ENCODE results near the gene GNPTAB.

Gene GNPTAB

DNA sequence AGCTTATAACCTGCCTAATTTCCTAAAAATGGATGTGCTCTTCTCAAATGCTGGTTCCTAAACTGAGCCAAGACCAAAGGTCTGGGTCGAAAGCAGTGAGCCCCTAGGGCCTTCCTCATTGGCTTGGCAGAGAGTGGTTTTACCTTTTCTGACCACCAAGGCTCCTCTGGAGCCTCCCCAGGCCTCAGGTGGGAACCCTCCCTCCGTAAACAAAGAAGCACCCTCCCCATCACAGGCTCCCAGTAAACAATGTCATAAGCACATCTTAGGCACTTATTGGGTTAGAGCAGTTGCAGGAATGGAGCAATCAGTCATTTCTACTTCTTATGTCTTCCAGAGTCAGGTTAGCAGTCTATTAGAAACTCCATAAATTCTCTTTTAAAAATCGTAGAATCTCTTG, 127.3 kb downstream of the GNPTAB start:
- no peak for DNase-seq
- H3K9ac ChIP-seq (ENCODE audit: low read length): no peak overlapping the region
- no peak overlapping the region for H2BK5ac ChIP-seq (ENCODE audit: low read depth, low read length, poor library complexity, severe bottlenecking)
- H3K18ac ChIP-seq (ENCODE audit: low read depth in 1 of 2, low read length in 2 of 2): no peak overlapping the region
- no peak overlapping the region for H4K91ac ChIP-seq (ENCODE audit: low read length)
- H3K9me3 ChIP-seq (ENCODE audit: control insufficient read depth, low read length): no peaks in the 10 kb centered on the region
- no peak overlapping the region for H4K8ac ChIP-seq (ENCODE audit: low read length)
- WGBS: 71% methylated on average over 1 of the region's 3 CpGs
- no peak overlapping the region for H3K4ac ChIP-seq (ENCODE audit: low read depth in 1 of 2, low read length in 2 of 2)
- H3K36me3 ChIP-seq (ENCODE audit: control insufficient read depth in 1 of 2, insufficient read depth in 2 of 2, low read depth in 1 of 2, low read length in 2 of 2): no peaks in the 10 kb centered on the region
- no peak overlapping the region for H2AFZ ChIP-seq (ENCODE audit: low read depth, low read length)
- H3K14ac ChIP-seq (ENCODE audit: low read length in 2 of 2): no peak overlapping the region
- no peak overlapping the region for H2AK5ac ChIP-seq (ENCODE audit: low read length, severe bottlenecking)
- no peak overlapping the region for H3K27ac ChIP-seq (ENCODE audit: low read length, poor library complexity, severe bottlenecking)
- no peak overlapping the region for H3K23ac ChIP-seq (ENCODE audit: low read length in 2 of 2)
- peaks cover 2% of the 10 kb centered on the region for H3K4me1 ChIP-seq (ENCODE audit: control insufficient read depth, insufficient read depth, low read depth, low read length)
- no peak overlapping the region for H2BK12ac ChIP-seq (ENCODE audit: low read length in 2 of 2)
- H2BK120ac ChIP-seq (ENCODE audit: low read depth, low read length): no peak overlapping the region
- peaks cover 13% of the 10 kb centered on the region for H3K79me1 ChIP-seq (replicated peaks; ENCODE audit: low read length, poor library complexity, severe bottlenecking)
- H3K4me2 ChIP-seq (ENCODE audit: low read length, poor library complexity, severe bottlenecking): no peak overlapping the region
- H3K27me3 ChIP-seq (ENCODE audit: control insufficient read depth in 1 of 2, insufficient read depth in 1 of 2, low read length in 2 of 2): no peaks in the 10 kb centered on the region
- H2BK15ac ChIP-seq (ENCODE audit: low read depth, poor library complexity, severe bottlenecking): no peak overlapping the region
- H3K4me3 ChIP-seq (ENCODE audit: insufficient read depth in 1 of 2, low read depth in 1 of 2, low read length in 2 of 2): no peak overlapping the region

DNA sequence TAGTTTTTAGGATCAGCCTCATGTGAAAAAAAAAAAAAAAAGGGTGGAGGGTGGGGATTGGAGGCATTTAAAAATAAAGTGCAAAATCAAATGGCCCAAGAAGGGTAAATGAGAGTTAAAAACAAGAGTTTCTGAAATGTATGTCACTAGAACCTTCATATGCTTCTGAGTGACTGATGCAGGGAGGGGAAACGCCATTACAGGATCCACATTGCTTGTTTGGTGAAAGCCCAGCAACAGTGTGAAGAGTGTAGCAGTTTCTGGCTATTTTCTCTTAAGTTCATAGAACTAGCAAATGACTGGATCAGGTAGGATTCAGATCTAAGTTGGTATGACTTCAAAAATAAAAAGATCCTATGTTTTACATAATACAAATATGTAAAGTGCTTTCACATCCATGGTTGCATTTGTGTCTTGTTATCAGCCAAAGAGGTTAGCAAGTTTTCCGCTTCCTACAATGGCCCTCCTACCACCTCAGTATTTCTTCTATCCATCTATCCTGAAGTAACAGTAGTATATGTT, 130.4 kb downstream of the GNPTAB start:
- DNase-seq: no peak
- no peak overlapping the region for H2AFZ ChIP-seq (ENCODE audit: low read depth, low read length)
- H3K9me3 ChIP-seq (ENCODE audit: control insufficient read depth, low read length): no peaks in the 10 kb centered on the region
- H2BK5ac ChIP-seq (ENCODE audit: low read depth, low read length, poor library complexity, severe bottlenecking): no peak overlapping the region
- no peak overlapping the region for H2BK120ac ChIP-seq (ENCODE audit: low read depth, low read length)
- no peak overlapping the region for H3K18ac ChIP-seq (ENCODE audit: low read depth in 1 of 2, low read length in 2 of 2)
- 94% methylated on average over 1 of the region's 2 CpGs for WGBS
- no peak overlapping the region for H3K27ac ChIP-seq (ENCODE audit: low read length, poor library complexity, severe bottlenecking)
- no peak overlapping the region for H3K9ac ChIP-seq (ENCODE audit: low read length)
- H3K4me3 ChIP-seq (ENCODE audit: insufficient read depth in 1 of 2, low read depth in 1 of 2, low read length in 2 of 2): no peak overlapping the region
- H3K4me1 ChIP-seq (ENCODE audit: control insufficient read depth, insufficient read depth, low read depth, low read length): peaks cover 8% of the 10 kb centered on the region
- no peaks in the 10 kb centered on the region for H3K27me3 ChIP-seq (ENCODE audit: control insufficient read depth in 1 of 2, insufficient read depth in 1 of 2, low read length in 2 of 2)
- H4K91ac ChIP-seq (ENCODE audit: low read length): no peak overlapping the region
- H3K14ac ChIP-seq (ENCODE audit: low read length in 2 of 2): no peak overlapping the region
- no peak overlapping the region for H2BK12ac ChIP-seq (ENCODE audit: low read length in 2 of 2)
- no peak overlapping the region for H2BK15ac ChIP-seq (ENCODE audit: low read depth, poor library complexity, severe bottlenecking)
- H3K23ac ChIP-seq (ENCODE audit: low read length in 2 of 2): no peak overlapping the region
- no peak overlapping the region for H3K4me2 ChIP-seq (ENCODE audit: low read length, poor library complexity, severe bottlenecking)
- H3K79me1 ChIP-seq (replicated peaks; ENCODE audit: low read length, poor library complexity, severe bottlenecking): peaks cover 14% of the 10 kb centered on the region
- H3K36me3 ChIP-seq (ENCODE audit: control insufficient read depth in 1 of 2, insufficient read depth in 2 of 2, low read depth in 1 of 2, low read length in 2 of 2): no peaks in the 10 kb centered on the region
- no peak overlapping the region for H3K4ac ChIP-seq (ENCODE audit: low read depth in 1 of 2, low read length in 2 of 2)
- H4K8ac ChIP-seq (ENCODE audit: low read length): no peak overlapping the region
- no peak overlapping the region for H2AK5ac ChIP-seq (ENCODE audit: low read length, severe bottlenecking)

DNA sequence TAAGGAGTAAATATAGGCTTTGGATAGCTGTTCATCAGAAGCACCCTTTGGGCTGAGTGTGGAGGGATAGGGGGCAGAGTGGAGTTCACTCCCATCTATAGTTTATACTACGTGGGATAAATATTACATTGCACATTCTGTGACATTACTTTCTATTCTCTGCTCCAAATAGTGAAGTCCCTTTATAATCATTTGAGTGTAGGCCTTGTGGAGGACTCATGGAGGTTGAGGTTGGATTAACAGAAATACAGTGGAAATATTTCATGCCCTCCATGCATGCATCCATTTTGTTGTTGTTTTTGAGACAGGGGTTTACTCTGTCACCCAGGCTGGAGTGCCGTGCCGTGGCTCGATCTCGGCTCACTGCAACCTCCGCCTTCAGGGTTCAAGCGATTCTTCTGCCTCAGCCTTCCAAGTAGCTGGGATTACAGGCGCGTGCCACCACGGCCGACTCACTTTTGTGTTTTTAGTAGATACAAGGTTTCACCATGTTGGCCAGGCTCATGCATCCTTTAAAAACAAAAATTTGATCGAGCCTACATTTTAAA, 131.9 kb downstream of the GNPTAB start:
- H4K91ac ChIP-seq (ENCODE audit: low read length): no peak overlapping the region
- no peak overlapping the region for H3K18ac ChIP-seq (ENCODE audit: low read depth in 1 of 2, low read length in 2 of 2)
- no peak overlapping the region for H2BK120ac ChIP-seq (ENCODE audit: low read depth, low read length)
- no peak overlapping the region for H2BK15ac ChIP-seq (ENCODE audit: low read depth, poor library complexity, severe bottlenecking)
- H3K14ac ChIP-seq (ENCODE audit: low read length in 2 of 2): no peak overlapping the region
- no peak overlapping the region for H3K4me2 ChIP-seq (ENCODE audit: low read length, poor library complexity, severe bottlenecking)
- no peaks in the 10 kb centered on the region for H3K36me3 ChIP-seq (ENCODE audit: control insufficient read depth in 1 of 2, insufficient read depth in 2 of 2, low read depth in 1 of 2, low read length in 2 of 2)
- H2AFZ ChIP-seq (ENCODE audit: low read depth, low read length): no peak overlapping the region
- H2BK12ac ChIP-seq (ENCODE audit: low read length in 2 of 2): no peak overlapping the region
- peaks cover 14% of the 10 kb centered on the region for H3K79me1 ChIP-seq (replicated peaks; ENCODE audit: low read length, poor library complexity, severe bottlenecking)
- H3K4me3 ChIP-seq (ENCODE audit: insufficient read depth in 1 of 2, low read depth in 1 of 2, low read length in 2 of 2): peak overlapping the region in 1 of 2 experiments; percentile 95
- 95% methylated on average over 10 of the region's 12 CpGs for WGBS
- peak overlapping the region; percentile 92 for H3K9ac ChIP-seq (ENCODE audit: low read length)
- H4K8ac ChIP-seq (ENCODE audit: low read length): no peak overlapping the region
- peak; percentile 46 for DNase-seq
- peaks cover 8% of the 10 kb centered on the region for H3K4me1 ChIP-seq (ENCODE audit: control insufficient read depth, insufficient read depth, low read depth, low read length)
- no peak overlapping the region for H3K23ac ChIP-seq (ENCODE audit: low read length in 2 of 2)
- H3K9me3 ChIP-seq (ENCODE audit: control insufficient read depth, low read length): peaks cover 3% of the 10 kb centered on the region
- no peak overlapping the region for H3K27ac ChIP-seq (ENCODE audit: low read length, poor library complexity, severe bottlenecking)
- H3K27me3 ChIP-seq (ENCODE audit: control insufficient read depth in 1 of 2, insufficient read depth in 1 of 2, low read length in 2 of 2): no peaks in the 10 kb centered on the region
- H2AK5ac ChIP-seq (ENCODE audit: low read length, severe bottlenecking): no peak overlapping the region
- H2BK5ac ChIP-seq (ENCODE audit: low read depth, low read length, poor library complexity, severe bottlenecking): no peak overlapping the region
- H3K4ac ChIP-seq (ENCODE audit: low read depth in 1 of 2, low read length in 2 of 2): no peak overlapping the region

DNA sequence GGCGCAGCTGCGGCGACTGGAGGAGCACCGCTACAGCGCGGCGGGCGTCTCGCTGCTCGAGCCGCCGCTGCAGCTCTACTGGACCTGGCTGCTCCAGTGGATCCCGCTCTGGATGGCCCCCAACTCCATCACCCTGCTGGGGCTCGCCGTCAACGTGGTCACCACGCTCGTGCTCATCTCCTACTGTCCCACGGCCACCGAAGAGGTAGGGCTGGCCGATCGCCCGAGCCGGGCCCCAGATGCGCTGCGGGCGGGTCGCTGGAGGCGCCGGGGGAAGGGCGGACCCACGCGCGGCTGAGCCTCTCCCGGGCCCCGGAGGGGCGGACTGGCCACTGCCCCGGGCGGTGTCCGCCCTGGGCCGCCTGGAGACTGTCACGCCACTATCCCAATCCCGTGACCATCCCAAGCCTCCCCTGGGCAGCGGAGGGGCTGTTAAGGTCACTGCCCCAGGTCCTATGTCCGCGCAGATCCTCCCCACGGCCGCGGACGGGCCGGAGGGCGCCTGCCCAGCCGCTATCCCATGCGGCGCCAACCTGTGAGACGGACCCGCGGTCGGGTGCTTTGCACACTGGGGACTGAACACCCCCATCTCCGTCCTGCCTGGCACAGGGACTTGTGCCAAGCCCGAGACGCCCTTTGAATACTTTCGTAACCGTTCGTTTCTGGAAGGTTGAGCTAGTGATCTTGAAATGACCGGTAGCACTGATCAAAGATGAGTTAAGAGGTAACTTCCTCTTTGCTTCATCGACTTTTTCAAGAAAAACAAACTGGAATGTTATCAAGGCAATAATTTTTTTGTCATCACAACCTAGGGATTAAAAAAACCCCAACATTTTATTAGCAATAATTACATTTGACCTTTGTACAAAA, 132.6 kb downstream of the GNPTAB start:
- peak overlapping the region; percentile 95 to 99 for H3K4me3 ChIP-seq (ENCODE audit: insufficient read depth in 1 of 2, low read depth in 1 of 2, low read length in 2 of 2)
- peak overlapping the region; percentile 92 for H4K91ac ChIP-seq (ENCODE audit: low read length)
- H3K79me1 ChIP-seq (replicated peaks; ENCODE audit: low read length, poor library complexity, severe bottlenecking): peaks cover 10% of the 10 kb centered on the region
- H3K27ac ChIP-seq (ENCODE audit: low read length, poor library complexity, severe bottlenecking): no peak overlapping the region
- peak overlapping the region in 1 of 2 experiments; percentile 95 for H3K14ac ChIP-seq (ENCODE audit: low read length in 2 of 2)
- DNase-seq: peak; percentile 48
- H4K8ac ChIP-seq (ENCODE audit: low read length): peak overlapping the region; percentile 97
- peak overlapping the region; percentile 97 for H3K4me2 ChIP-seq (ENCODE audit: low read length, poor library complexity, severe bottlenecking)
- H3K18ac ChIP-seq (ENCODE audit: low read depth in 1 of 2, low read length in 2 of 2): peak overlapping the region; percentile 70 to 98
- no peaks in the 10 kb centered on the region for H3K27me3 ChIP-seq (ENCODE audit: control insufficient read depth in 1 of 2, insufficient read depth in 1 of 2, low read length in 2 of 2)
- H2BK120ac ChIP-seq (ENCODE audit: low read depth, low read length): peak overlapping the region; percentile 92
- H2BK5ac ChIP-seq (ENCODE audit: low read depth, low read length, poor library complexity, severe bottlenecking): peak overlapping the region; percentile 5
- H3K9ac ChIP-seq (ENCODE audit: low read length): peak overlapping the region; percentile 92
- H2BK15ac ChIP-seq (ENCODE audit: low read depth, poor library complexity, severe bottlenecking): peak overlapping the region; percentile 94
- no peaks in the 10 kb centered on the region for H3K36me3 ChIP-seq (ENCODE audit: control insufficient read depth in 1 of 2, insufficient read depth in 2 of 2, low read depth in 1 of 2, low read length in 2 of 2)
- H2AFZ ChIP-seq (ENCODE audit: low read depth, low read length): peak overlapping the region; percentile 80
- under 1% methylated on average over 60 of the region's 67 CpGs for WGBS
- no peak overlapping the region for H2AK5ac ChIP-seq (ENCODE audit: low read length, severe bottlenecking)
- H3K4me1 ChIP-seq (ENCODE audit: control insufficient read depth, insufficient read depth, low read depth, low read length): peaks cover 8% of the 10 kb centered on the region
- H3K9me3 ChIP-seq (ENCODE audit: control insufficient read depth, low read length): peaks cover 3% of the 10 kb centered on the region
- peak overlapping the region; percentile 63 to 79 for H3K23ac ChIP-seq (ENCODE audit: low read length in 2 of 2)
- H2BK12ac ChIP-seq (ENCODE audit: low read length in 2 of 2): peak overlapping the region in 1 of 2 experiments; percentile 57
- H3K4ac ChIP-seq (ENCODE audit: low read depth in 1 of 2, low read length in 2 of 2): peak overlapping the region; percentile 81 to 92
